NCI-H2081 treated with DMSO at 0.1 percent for 48 hours (cell line): Measurements from ENCODE around the gene LDLRAD3.
"Not testable (repeated sequence)": the region's sequence is repeated elsewhere in the genome, so short reads cannot be mapped to it uniquely, and the experiment has no call there.

ENCODE experiments used
- DNase-seq: peaks from one replicate; lab custom pipeline; 2025; lab: John Stamatoyannopoulos, UW

The LDLRAD3 gene

GRCh38 chr11:36019722-36020121 is 75.9 kb downstream of the LDLRAD3 start:
- no peak for DNase-seq

GRCh38 chr11:36022882-36023281 is 79.0 kb downstream of the LDLRAD3 start:
- DNase-seq: no peak

GRCh38 chr11:36023922-36024321 is 80.1 kb downstream of the LDLRAD3 start:
- DNase-seq: no peak

- DNase-seq: no peak
Measured at GRCh38 chr11:36024716-36025115, 80.9 kb downstream of the LDLRAD3 start.

- no peak for DNase-seq
Measured at GRCh38 chr11:36026315-36026968, 82.6 kb downstream of the LDLRAD3 start.

GRCh38 chr11:36027731-36028130 is 83.9 kb downstream of the LDLRAD3 start:
- DNase-seq: no peak

- DNase-seq: no peak
Measured at GRCh38 chr11:36029616-36030015, 85.8 kb downstream of the LDLRAD3 start.

GRCh38 chr11:36030731-36031281 is 86.9 kb downstream of the LDLRAD3 start:
- no peak for DNase-seq

- no peak for DNase-seq
Measured at GRCh38 chr11:36033082-36033751, 89.4 kb downstream of the LDLRAD3 start.

GRCh38 chr11:36033936-36034335 is 90.1 kb downstream of the LDLRAD3 start:
- no peak for DNase-seq

- DNase-seq: no peak
Measured at GRCh38 chr11:36034551-36035331, 90.9 kb downstream of the LDLRAD3 start.

- no peak for DNase-seq
Measured at GRCh38 chr11:36035454-36035853, 91.6 kb downstream of the LDLRAD3 start.

- no peak for DNase-seq
Measured at GRCh38 chr11:36035999-36036398, 92.1 kb downstream of the LDLRAD3 start.

GRCh38 chr11:36037031-36037430 is 93.2 kb downstream of the LDLRAD3 start:
- no peak for DNase-seq

- DNase-seq: no peak
Measured at GRCh38 chr11:36038541-36038940, 94.7 kb downstream of the LDLRAD3 start.

- no peak for DNase-seq
Measured at GRCh38 chr11:36039471-36039870, 95.6 kb downstream of the LDLRAD3 start.

GRCh38 chr11:36041988-36042611 is 98.2 kb downstream of the LDLRAD3 start:
- DNase-seq: no peak

GRCh38 chr11:36044636-36045035 is 100.8 kb downstream of the LDLRAD3 start:
- no peak for DNase-seq

GRCh38 chr11:36045945-36046344 is 102.1 kb downstream of the LDLRAD3 start:
- DNase-seq: not testable (repeated sequence)

GRCh38 chr11:36046932-36047331 is 103.1 kb downstream of the LDLRAD3 start:
- no peak for DNase-seq

GRCh38 chr11:36047344-36047743 is 103.5 kb downstream of the LDLRAD3 start:
- DNase-seq: no peak
